Urinary bladder (tissue), 4 donors: ENCODE measurements around the gene HOXB4. TPM values are rescaled to one million over a fixed set of nuclear protein-coding genes. Genes with fewer than 3 reads are reported as not detected.

Source experiments
- DNase-seq: peaks from one replicate; pipeline ENCODE4 v3.0.0-alpha.2; 2015; ENCODE audit errors: extremely low spot score
- H3K27ac ChIP-seq: one replicate; pipeline ENCODE4 v1.5.1; 2013; ENCODE audit warnings: low read depth, mild to moderate bottlenecking, moderate library complexity
- H3K36me3 ChIP-seq: one replicate; pipeline ENCODE4 v1.6.1; 2013; ENCODE audit warnings: mild to moderate bottlenecking, moderate library complexity; ENCODE audit not compliant: insufficient read depth
- H3K4me1 ChIP-seq: one replicate; pipeline ENCODE4 v1.6.1; 2013; ENCODE audit warnings: mild to moderate bottlenecking, moderate library complexity; ENCODE audit not compliant: insufficient read depth
- H3K4me3 ChIP-seq: one replicate; pipeline ENCODE4 v1.5.1; 2013; ENCODE audit warnings: low read depth, low read length
- WGBS: extraction: QIAGEN DNeasy Blood & Tissue Kit; methylation state at CpG from one replicate; pipeline ENCODE4 v1.1.7; 2013; 5-methylcytosine and 5-hydroxymethylcytosine counted together
- polyA plus RNA-seq: library from polyadenylated mRNA; stranded (reverse); fragments of 200-250 nt; gene quantifications from one replicate; pipeline ENCODE4 v1.2.3, GENCODE V29; 2013
- total RNA-seq: library from RNA; depleted of rRNA; stranded (reverse); fragments of >200 nt; gene quantifications from one replicate; pipeline ENCODE4 v1.2.3, GENCODE V29; 2014
- donor health status: healthy with polysubstance abuse.
- donor health status: healthy.

HOXB4 gene
- total and polyA plus RNA-seq, 2 donors: 2.0 to 2.1 TPM

DNA sequence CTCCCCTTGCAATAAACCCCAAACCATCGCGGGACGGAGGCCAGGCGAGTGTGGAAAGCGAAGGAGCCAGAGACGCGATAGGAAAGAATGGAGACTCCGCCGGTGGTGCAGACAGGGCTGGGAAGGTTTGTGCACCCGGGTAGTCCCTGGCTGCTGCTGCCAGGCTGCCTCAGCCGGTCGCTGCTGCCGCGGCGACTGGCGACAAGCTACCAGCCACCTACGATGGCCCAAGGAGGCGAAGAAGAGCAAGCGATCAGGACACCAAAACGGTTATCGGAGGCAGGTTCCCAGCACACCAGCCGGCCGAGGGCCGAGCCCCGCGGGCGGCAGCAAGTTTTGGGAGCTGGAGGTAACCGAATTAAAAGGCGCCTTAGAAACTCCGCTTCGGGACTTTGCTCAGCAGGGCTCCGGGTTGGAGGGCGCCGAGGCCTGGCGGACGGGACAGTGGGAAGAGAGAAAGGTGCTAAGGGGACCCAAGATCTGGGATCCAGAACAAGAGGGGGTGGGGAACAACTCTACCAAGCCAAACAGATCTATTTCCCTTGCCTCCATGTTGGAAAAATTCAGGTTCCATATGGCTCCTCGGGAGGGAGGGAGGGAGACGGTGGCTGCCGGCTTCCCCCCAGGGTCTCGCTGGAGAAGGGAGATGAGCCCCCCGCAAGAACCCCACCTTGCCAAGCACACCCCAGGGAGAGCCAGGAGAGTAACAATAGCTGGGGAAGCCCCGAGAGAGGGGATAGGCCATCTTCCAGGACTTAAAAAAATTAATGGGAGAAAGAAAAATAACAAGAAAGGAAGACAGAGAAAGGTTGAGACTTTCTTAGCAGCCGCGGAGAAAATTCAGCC is 23.5 kb downstream of the HOXB4 start:
- Histone ChIP-seq H3K36me3 (no peaks in the 10 kb centered on the region), H3K27ac (no peak overlapping the region), H3K4me1 (peaks cover 2% of the 10 kb centered on the region), H3K4me3 (no peak overlapping the region)
- no peak for DNase-seq
- WGBS: 39% methylated on average over 44 of the region's 44 CpGs

GRCh38 chr17:48553826-48554225 is 24.3 kb downstream of the HOXB4 start:
- Histone ChIP-seq H3K4me3 (no peak overlapping the region), H3K27ac (no peak overlapping the region), H3K4me1 (peaks cover 2% of the 10 kb centered on the region), H3K36me3 (no peaks in the 10 kb centered on the region)
- WGBS: 74% methylated on average over 1 of the region's 1 CpG
- DNase-seq: no peak

GRCh38 chr17:48553190-48553547 is 25.0 kb downstream of the HOXB4 start:
- DNase-seq: no peak
- no peak overlapping the region for H3K27ac ChIP-seq
- H3K4me3 ChIP-seq: no peak overlapping the region
- H3K4me1 ChIP-seq: peaks cover 2% of the 10 kb centered on the region
- H3K36me3 ChIP-seq: no peaks in the 10 kb centered on the region
- 81% methylated on average over 5 of the region's 5 CpGs for WGBS

GRCh38 chr17:48552466-48553189 is 25.5 kb downstream of the HOXB4 start:
- no peak for DNase-seq

GRCh38 chr17:48551596-48552465 is 26.3 kb downstream of the HOXB4 start:
- no peak for DNase-seq
- H3K4me3 ChIP-seq: no peak overlapping the region
- no peaks in the 10 kb centered on the region for H3K36me3 ChIP-seq
- H3K27ac ChIP-seq: no peak overlapping the region
- WGBS: 68% methylated on average over 47 of the region's 47 CpGs
- peaks cover 2% of the 10 kb centered on the region for H3K4me1 ChIP-seq

More at GRCh38 chr17:48552466-48553189, 25.5 kb downstream of the HOXB4 start:
- peaks cover 2% of the 10 kb centered on the region for H3K4me1 ChIP-seq
- no peak overlapping the region for H3K27ac ChIP-seq
- H3K4me3 ChIP-seq: no peak overlapping the region
- WGBS: 49% methylated on average over 11 of the region's 11 CpGs
- no peaks in the 10 kb centered on the region for H3K36me3 ChIP-seq

- DNase-seq: no peak
- peaks cover 2% of the 10 kb centered on the region for H3K4me1 ChIP-seq
- WGBS: 48% methylated on average over 19 of the region's 19 CpGs
Measured at GRCh38 chr17:48551214-48551555, 27.0 kb downstream of the HOXB4 start.

GRCh38 chr17:48550502-48551213 is 27.5 kb downstream of the HOXB4 start:
- WGBS: 44% methylated on average over 70 of the region's 70 CpGs
- no peak for DNase-seq
- Histone ChIP-seq H3K36me3 (no peaks in the 10 kb centered on the region), H3K4me3 (no peak overlapping the region), H3K27ac (no peak overlapping the region), H3K4me1 (peaks cover 2% of the 10 kb centered on the region)

More at GRCh38 chr17:48551214-48551555, 27.0 kb downstream of the HOXB4 start:
- no peak overlapping the region for H3K4me3 ChIP-seq
- no peaks in the 10 kb centered on the region for H3K36me3 ChIP-seq
- no peak overlapping the region for H3K27ac ChIP-seq

GRCh38 chr17:48549914-48550501 is 28.1 kb downstream of the HOXB4 start:
- Histone ChIP-seq H3K4me1 (peaks cover 2% of the 10 kb centered on the region), H3K27ac (no peak overlapping the region), H3K4me3 (no peak overlapping the region), H3K36me3 (no peaks in the 10 kb centered on the region)
- 76% methylated on average over 18 of the region's 18 CpGs for WGBS
- DNase-seq: no peak

- Histone ChIP-seq H3K27ac (no peak overlapping the region), H3K4me3 (no peak overlapping the region), H3K36me3 (no peaks in the 10 kb centered on the region), H3K4me1 (peaks cover 2% of the 10 kb centered on the region)
- 82% methylated on average over 3 of the region's 3 CpGs for WGBS
- no peak for DNase-seq
Measured at GRCh38 chr17:48549281-48549630, 28.9 kb downstream of the HOXB4 start.

- no peak overlapping the region for H3K27ac ChIP-seq
Measured at GRCh38 chr17:48548523-48549280, 29.4 kb downstream of the HOXB4 start.

DNA sequence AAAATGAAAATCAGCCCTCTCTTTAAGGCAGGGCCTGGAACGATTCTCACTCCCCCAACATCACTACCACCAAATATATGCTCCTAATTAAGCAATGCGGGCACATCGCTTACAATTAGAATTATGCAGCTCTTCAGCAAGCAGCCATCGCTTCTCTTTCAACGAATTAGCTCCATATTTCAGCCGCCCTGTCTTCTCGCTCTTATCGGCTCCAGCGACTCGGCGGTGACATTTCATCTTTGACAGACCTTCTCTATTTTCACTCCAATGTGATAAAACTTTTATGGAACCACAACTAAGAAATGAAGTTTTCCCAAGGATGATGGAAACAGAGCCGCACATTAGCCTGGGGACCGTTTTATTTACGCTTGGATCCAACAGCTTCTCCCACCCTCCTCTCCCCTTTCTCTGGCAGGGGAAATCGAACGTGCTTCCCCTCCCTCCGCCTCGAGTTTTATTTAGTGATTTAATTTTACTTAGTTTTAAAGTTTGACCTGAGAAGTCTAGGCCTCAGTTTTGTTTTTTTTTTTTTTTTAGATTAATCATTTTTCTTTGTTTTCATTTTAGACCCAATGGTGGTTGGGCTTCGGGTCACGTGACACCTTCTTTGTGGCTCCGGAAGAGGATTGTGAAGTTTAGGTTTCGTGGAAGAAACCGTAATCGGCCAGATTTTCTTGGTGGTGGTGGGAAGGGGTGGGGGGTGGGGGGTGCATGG is 30.2 kb downstream of the HOXB4 start:
- Histone ChIP-seq H3K4me3 (no peak overlapping the region), H3K4me1 (peaks cover under 1% of the 10 kb centered on the region), H3K27ac (no peak overlapping the region), H3K36me3 (no peaks in the 10 kb centered on the region)
- DNase-seq: no peak
- WGBS: 47% methylated on average over 24 of the region's 24 CpGs

More at GRCh38 chr17:48548523-48549280, 29.4 kb downstream of the HOXB4 start:
- Histone ChIP-seq H3K4me1 (peaks cover 2% of the 10 kb centered on the region), H3K4me3 (no peak overlapping the region), H3K36me3 (no peaks in the 10 kb centered on the region)
- DNase-seq: no peak
- 64% methylated on average over 6 of the region's 6 CpGs for WGBS
